ENCODE results near the gene WDR27.

The WDR27 gene

DNA sequence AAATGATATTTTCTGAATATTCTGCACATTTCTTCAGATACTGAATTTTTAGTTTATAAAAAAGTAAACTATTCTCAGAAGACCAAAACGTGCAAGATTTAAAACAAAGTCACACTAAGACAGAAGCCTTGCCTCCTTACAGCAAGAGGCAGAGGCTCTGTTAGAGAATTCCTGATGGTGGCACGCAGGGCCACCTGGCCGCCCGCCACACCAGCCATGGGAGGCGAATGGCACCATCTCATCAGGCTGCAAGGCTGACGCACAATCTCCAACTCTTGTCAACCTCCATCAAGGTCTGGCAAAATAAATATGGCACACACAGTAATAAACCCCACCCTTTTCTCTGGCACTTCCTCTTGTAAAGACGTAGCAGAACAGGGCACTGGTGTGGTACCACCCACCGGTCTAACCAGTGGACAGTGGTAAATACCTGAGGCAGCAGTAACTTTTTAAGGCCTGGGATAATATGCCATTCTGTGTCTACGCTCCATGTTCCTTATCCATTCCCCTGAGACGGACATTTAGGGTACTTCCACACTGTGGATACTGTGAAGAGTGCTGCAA lies 111.4 kb downstream of the WDR27 start:
- no peak for DNase-seq

DNA sequence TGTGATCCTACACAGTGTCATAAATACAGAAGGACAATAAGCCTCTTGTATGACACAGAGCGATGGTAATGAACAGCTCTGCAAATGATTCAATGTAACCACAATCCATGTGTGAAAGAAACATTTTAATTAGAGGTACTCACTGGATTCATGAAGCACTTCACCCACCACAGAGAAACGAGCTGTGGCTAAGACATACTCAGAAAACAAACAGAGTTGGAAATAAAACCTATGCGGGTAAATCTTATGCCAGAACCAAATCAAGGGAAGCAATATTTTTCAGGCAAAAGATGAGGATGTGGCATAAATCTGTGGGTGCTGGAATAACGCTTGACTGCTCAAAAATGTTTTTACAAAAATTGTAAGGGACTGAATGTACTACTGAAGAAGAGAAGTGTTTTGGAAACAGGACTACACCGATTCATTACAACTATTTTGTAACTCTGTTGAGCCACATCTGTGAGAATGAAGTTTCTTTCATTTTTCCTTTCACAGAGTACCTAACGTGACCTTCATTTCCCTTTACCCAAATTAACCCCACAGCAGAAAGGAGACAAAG lies 112.1 kb downstream of the WDR27 start:
- no peak for DNase-seq

DNA sequence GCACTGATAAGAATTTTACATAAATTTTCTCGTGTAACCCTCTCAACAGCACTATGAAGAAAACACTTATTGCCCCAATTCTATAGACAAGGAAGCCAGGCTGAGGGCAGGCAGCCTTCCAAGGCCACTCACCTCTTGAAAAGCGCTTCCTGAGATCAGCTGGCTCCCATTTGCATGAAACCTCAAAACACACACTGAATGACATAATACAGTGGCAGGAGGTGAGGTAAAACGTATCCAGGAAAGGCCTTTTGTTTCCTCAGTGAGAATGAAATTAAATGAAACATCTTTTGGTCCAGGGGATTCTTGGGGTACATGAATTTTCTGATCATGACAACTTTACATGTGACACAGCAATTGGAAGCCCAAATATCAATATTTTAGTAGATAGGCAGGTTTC lies 112.5 kb downstream of the WDR27 start:
- DNase-seq = no peak

DNA sequence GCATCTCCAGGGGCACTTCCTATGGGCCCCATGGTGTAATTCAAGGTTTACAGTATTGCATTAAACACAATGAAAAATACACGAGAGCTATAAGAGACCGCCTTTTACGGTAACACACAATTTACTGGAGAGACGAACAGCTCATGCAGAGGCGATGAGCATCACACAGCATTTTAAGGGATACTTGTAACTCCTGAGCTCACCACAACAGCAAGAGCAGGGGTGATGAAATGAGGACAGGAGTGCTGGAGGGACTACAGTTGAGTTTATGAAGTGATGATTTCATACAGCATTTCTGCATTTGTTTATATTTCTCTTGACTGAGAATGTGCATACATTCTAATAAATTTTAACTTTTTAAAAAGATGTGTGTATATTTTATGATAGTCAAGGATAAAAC lies 113.9 kb downstream of the WDR27 start:
- DNase-seq = no peak

DNA sequence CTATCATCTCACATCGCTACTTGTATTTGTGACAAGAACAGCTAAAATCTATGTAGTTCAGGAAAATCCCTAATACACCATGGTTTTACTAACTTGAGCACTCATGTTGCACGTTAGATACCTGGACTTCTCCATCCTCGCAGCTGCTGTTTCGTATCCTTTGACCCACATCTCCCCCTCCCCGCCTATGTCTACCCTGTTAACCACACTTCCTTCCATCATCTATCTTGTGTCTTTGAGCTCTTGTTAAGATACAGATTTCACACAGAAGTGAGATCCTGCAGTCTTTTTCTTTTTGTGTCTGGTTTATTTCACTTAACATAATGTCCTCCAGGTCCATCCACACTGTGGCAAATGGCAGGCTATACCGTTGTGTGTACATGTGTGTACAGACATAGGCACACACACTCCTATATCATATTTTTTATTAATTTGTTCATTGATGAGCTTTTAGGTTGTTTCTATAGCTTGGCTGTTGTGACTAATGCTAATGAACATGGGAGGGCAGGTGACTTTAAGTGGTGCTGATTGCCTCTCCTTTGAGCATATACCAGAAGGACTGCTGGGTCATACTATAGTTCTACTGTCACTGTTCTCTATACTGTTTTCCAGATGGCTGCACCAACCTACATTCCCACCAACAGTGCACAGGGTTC lies 117.8 kb downstream of the WDR27 start:
- DNase-seq = no peak

DNA sequence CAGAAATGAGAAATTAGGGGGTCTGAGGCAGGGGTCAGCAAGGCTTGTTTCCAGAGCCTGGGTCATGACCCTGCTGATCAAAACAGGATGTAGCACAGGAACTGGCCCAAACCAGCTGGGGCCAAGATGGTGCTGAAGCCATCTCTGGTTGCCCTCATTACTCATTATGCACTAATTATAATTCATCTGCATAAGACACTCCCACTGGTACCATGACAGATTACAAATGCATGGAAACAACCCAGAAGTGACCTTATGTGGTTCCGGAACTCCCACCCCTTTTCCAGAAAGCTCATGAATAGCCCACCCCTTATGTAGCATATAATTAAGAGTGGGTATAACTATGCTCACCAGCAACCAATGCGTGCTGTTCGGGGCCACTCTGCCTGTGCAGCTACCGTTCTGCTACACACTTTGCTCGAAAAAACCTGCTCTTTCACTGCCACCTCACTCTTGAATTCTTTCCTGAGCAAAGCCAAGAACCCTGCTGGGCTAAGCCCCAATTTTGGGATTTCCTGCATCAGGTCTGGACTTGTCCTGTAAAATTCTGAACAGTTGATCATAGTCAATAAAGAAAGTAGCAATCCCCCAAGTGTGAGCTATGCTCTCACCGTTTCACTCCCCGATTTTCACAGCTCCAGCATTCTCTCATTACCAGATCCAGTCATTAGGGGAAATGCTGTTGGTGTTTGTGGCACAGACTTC lies 122.3 kb downstream of the WDR27 start:
- DNase-seq = no peak

DNA sequence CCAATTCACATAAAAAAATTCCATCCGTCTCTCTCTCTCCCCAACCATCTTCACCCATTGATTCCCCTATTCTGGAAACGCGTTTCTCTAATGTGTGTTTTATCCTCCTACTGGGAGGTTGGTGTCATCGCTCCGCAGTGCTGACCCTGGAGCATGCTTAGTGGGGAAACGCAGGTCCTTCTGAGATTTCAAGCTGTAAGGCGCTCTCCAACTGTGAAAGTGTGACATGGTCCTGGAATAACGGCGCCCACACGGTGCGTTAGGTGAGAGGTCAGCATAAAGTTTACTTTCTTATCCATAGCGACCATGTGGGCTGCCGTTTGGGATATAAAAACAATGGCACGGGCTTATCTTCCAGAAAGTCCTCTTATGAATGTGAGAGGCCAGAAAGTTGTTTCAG lies 123.9 kb downstream of the WDR27 start:
- no peak for DNase-seq

DNA sequence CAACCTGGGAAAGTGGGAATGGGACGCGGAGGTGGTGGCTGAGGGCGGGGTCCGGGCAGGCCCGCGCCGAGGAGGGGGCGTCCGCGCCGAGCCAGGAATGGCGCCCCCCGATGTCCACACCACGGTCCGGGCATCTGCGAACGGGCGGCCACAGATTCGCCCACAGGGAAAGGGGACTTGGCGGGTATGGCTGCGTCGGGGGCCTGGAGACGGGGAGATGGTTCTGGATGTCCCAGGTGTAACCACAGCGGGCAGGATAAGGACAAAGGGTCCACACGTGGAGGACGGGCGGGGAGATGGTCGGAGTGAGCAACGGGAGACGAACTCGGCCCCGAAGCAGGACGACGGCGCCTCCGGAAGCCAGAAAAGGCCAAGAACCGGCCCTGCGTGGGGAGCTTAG lies 124.6 kb downstream of the WDR27 start:
- DNase-seq = no peak

DNA sequence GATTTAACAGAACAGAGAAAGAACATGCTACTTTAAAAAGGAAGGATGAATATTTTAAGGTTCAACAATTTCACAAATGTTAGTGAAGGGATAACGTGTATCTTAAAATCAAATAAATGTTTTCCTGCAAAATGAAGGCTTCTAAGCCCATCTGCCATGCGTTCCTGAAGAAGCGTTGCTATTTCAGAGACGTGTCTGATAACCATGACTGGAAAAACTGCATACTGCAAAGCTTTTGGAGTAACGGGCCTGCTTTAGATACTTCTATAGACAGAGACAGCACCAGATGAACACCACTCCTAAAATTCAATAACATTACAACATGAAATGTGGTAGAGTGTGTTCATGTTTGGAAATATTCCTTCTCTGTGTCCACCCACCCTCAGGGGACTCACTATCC lies 126.0 kb downstream of the WDR27 start:
- no peak for DNase-seq

DNA sequence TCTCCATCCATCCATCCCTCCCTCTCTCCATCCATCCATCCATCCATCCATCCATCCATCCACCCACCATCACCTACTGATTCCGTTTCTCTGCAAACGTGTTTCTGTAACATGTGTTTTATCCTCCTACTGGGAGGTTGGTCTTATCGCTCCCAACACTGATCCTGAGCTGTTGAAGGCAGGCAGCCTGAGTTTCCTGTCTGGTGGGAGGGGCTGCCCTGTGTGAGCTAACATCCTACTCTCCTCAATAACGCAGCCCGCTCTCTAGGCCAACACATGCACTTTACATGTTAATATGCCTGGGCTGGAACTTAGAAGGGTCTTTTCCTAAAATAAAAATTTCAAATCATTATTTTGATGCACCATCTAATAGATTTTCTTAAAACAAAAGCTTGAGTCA lies 126.5 kb downstream of the WDR27 start:
- DNase-seq = no peak

DNA sequence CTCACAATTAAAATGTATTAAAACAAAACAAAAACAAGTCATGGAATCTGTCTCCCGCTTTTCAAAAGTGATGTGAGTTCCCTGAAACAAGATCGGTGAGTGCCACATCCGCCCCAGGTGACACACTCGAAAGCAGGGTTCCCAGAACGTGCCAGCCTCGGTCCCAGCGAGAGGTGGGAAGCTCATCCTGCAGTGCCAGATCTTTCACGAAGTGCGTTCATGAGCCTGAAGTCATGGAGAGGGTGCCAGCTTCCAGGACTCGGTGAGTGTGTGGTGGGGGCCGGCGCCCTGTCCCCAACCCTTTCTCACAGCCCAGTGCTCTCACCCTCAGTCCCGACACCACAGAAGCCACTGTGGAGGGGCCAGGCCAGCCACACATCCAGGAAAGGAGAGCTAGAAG lies 127.4 kb downstream of the WDR27 start:
- no peak for DNase-seq

DNA sequence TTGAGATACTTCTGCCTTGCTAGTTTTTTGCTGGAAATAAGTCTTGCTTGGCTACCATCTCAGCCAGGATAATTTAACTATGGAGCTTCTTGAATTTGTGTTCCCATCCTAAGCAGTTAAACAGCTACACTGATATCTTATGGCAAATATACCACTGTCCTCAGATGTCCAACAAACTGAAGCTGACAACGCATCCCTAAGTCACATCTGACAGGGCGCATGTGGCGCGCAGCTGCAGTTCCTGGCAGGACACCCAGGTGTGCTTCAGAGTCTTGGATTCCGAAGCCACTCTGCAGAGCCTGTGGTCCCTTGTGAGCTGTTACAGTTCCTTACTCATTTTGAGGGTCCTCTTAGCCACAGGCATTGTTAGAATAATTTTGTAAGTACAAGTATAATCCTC lies 127.9 kb downstream of the WDR27 start:
- no peak for DNase-seq

DNA sequence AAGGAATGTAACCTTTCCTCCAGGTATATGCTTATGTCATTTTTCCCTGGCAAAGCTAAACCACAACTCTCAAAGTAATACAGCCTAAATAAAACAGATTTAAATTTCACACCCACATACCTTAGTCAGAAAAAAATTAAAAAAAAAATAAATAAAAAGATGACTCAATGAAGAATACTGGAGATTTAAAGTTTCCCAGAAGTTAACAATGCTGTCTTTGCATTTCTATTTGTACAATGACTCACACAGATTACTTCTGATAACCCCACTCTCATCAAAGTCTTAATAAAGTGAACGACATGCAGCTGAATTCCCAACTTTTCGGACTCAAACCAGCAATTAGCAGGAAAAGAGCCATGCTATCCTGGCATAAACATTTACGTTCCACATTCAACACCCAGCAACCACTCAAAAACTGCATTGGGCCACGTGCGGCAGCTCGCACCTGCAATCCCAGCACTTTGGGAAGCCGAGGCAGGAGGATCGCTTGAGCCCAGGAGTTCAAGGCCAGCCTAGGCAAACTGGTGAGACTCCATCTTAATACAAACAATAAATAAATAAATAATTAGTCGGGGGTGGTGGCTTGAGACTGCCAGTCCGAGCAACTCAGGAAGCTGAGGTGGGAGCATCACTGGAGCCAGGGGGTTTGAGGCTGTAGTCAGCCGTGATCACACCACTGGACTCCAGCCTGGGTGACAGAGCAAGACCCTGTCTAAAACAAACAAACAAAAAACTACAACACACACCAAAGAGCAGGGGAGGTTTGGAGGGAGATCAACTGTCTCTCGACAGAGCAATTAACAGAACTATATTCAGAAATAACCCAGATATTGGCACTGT lies 130.5 kb downstream of the WDR27 start:
- DNase-seq = no peak

DNA sequence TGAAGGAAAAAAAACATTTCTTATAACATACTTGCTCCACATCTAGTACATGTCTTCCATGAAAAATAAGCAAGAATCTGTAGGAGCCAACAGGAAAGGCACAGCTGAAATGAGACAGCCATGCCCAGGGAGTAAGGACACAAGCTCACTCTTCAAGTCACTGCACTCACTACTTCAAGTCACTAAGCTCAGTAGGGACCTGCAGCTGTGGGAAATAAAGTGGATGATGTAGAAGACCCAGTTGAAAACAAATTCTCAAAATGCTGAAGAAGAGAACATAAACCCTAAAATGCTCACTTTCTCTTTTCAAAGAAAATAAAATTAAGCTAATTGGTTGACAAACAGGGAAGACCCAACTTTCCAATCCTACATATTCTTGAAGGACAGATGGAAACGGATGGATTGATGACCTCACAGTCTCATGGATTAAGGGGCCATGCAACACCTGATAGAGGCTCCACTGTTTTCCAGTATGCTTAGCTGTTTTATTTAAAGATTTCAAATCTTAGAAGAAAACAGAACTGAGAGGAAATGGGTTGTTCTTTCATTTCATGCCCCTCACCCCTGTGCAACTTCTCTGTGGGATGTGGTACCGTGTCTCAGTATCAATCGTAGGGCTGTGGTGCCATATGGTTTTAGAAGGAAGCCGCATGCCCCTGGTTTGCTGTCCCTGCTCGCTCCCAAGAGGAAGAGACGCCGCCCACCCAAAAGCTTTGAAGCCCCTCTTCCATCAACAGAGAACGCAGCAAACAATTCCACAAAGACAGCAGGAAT lies 133.3 kb downstream of the WDR27 start:
- DNase-seq = no peak

DNA sequence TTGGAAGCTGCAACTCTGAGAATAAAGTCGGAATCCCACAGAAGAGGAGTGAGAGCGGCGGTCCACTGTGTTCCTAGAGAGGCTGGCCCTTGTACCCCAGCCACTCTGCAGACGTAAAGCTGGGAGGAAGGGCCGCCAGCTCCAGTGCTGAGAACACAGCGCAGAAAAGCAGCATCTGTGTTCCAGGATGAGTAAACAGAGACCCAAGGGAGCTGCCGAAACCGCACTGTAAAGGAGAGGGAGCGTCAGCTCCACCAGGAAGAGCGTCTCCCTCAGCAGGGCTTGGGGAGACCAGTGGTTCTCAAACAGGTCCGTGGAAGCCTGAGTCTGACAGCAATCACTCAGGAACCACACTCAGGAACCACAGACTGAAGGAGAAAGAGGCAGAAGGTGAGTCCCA lies 134.0 kb downstream of the WDR27 start:
- no peak for DNase-seq

DNA sequence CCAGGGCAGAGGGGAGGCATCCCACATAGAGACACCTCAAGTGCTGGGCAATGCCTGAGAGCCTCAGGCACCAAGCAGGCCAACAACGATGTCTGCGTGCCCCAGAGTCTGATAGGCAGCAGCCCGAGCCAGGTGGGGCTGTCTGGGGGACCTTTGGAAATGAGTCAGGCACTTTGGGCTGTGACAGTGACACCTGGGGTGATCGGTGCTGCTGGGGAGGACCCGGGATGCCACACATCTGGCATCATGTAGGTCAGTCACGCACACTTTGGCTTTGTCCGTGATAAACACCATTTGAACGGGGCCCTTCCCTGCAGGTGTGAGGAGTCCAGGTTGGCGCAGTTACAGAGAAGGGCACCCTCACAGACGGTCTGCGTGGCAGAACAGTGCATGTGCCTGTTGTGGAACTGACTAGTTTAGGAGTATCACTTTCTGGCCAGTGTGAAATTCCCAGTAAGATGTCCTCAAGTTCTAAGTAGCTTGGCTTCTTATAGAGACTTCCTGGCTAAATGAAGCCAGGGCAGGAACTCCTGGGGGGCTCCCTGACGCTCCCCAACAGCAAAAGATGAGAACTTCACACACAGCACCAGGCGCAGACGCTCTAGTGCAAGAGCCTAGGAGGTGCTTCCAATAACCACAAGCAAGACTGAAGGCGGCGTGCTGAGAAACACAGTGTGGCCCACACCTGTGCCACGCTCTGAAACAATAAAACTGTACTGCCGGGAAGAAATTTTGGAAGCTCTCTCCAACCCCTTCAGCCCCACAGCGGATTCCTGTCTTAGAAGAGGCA lies 134.7 kb downstream of the WDR27 start:
- no peak for DNase-seq

DNA sequence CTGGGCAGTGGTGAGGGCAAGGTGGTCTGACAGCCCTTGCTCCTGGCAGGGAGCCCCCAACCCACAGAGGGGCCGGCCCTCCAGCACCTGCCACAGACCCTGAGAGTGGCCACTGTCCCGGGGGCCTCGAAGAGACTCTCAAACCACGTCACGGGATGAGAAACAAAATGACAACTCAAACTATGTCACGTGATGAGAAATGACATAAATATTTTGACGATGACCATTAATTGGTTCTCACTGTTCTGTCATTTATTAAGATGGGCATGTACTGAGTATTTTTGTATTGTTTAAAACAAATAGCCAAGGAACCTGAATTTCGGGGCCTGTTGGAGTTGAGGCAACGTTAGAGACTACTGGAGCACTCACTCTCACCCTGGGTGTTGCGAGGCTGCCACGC lies 135.5 kb downstream of the WDR27 start:
- DNase-seq = no peak

DNA sequence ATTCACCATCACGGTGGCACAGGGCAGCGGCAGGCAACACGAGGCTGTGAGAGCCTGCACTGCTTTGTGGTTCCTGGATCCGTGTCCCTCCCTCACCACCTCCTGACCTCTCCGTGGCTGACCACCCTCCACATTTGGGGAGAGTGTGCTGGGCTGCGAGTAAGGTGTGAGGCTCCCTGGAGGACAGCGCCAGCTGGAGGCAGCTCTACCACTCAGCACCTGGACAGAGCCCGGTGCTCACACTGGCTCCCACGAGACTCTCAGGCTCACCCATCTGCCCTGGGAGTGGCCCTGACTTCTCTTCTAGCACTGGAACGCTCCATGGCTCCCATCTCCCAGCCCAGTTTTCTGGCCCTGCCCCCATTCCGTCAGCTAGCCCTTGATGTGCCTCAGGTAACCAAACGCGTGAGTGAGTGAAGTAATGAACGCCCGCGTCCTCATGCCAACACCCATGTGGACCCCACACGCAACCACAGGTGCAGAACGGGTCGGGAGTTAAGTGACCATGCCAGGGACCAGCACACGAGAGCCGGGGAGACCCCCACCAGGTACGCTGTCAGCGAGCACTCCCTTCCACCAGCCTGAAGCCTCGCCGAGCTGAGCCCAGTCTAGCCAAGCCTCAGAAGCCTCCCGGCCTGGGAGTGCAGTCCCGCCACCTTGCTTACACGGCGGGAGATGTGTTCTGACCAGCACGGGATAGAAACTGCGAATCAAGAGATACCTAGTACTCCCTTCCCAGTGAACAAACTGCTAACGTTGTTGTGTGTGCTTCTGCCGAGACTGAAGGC lies 137.2 kb downstream of the WDR27 start:
- no peak for DNase-seq

DNA sequence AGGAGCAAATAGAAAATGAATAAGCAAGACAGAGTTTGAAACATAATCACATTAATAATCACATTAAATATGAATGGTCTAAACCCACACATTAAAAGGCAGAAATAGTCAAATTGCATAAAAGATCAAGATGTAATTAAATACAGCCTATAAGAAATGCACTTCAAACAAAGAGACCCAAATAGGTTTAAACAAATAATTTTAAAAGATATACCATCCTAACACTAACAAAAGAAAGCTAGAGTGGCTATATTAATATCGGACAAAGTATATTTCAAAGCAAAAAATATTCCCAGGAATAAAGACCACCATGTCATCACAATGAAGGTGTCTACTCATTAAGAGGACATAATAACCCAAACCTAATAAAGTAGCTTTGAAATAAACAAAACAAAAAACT lies 140.2 kb downstream of the WDR27 start:
- no peak for DNase-seq

DNA sequence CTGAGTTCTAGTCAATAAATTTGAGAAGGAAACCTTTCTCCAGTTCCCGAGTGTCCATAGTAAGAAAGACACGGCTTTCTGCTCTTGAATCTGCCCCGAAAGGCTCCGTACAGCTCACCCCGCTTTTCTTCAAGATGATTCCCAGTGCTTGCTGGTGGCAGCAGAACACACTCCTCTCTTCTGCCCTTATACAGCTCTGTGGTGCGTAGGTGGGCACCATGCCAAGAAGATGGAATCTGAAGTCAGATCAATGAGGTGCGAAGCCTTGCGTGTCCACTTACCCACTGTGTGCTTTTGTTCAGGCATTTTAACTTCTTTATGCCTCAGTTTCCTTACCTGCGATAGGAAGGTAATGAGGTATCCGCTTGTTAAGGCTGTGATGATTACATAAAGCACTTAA lies 142.2 kb downstream of the WDR27 start:
- no peak for DNase-seq

All from activated T-cell treated with anti-CD3 and anti-CD28 coated beads, Interleukin-2, amount 50 U/mL, for 48 hours (primary cell).